Memory B cell (primary cell): ENCODE results near the gene SH2B3.
A peak's percentile ranks its signal among the peaks of the same experiment; 100 is the strongest.

Source experiments
- ATAC-seq: fragments of 150-1000 bp; cut with Tn5 transposase; 2 replicates; pipeline ENCODE4 v1.10.0; 2021; ENCODE audit warnings: low read depth, mild to moderate bottlenecking, moderate library complexity
- DNase-seq, 2 donors: peaks; one replicate each; pipeline ENCODE4 v3.0.0; 2022; ENCODE audit warnings: low spot score in 2 of 2
- H3K27ac Mint-ChIP-seq: one replicate; pipeline ENCODE4 v1.8.0; 2022; ENCODE audit warnings: mild to moderate bottlenecking, moderate library complexity, mixed read lengths
- H3K27me3 Mint-ChIP-seq: one replicate; pipeline ENCODE4 v1.8.0; 2022; ENCODE audit warnings: mixed read lengths
- H3K36me3 Mint-ChIP-seq: one replicate; pipeline ENCODE4 v1.8.0; 2022; ENCODE audit warnings: mild to moderate bottlenecking, mixed read lengths
- H3K4me1 Mint-ChIP-seq: one replicate; pipeline ENCODE4 v1.8.0; 2022; ENCODE audit warnings: mixed read lengths
- H3K4me3 Mint-ChIP-seq: one replicate; pipeline ENCODE4 v1.8.0; 2022; ENCODE audit warnings: mild to moderate bottlenecking, moderate library complexity, mixed read lengths
- H3K9me3 Mint-ChIP-seq: one replicate; pipeline ENCODE4 v1.8.0; 2022; ENCODE audit warnings: mixed read lengths

SH2B3 gene

DNA sequence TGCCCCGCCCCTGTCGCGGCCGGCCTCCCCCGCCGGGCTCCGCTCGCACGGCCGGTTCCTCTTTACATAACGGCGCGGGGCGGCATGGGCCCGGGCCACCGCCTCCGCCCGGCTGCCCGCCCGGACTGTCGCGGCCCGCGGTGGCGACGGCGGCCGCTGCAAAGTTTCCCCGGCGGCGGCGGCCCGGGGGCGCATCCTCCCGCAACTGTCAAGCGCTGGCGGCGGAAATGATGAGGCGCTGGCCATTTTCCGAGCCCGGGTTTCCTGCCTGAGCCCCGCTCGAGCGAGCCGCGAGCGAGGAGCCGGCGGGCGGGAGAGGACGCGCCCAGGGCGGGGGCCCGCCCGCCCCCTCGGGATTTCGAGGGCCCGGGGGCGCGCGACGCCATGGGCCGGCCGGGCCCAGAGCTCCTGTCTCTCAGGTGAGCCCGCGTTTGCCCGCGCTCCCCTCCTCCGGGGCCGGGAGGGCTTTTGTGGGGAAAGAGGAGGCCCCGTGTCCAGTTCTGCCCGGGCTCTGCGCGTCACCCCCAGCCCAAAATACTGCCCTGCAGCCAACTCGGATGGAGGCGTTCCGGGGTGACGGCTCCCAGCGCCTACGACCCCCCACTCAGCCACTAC lies at the start of gene SH2B3:
SH2B3 (plus strand) TSS at position 65 of the 615 bp plus-strand sequence. CDS start 12,223 bp downstream, outside the sequence.
- Mint-ChIP-seq H3K4me1 (peaks cover 48% of the 10 kb centered on the region), H3K27me3 (no peaks in the 10 kb centered on the region), H3K4me3 (peak within 1 kb of the TSS; percentile 97), H3K36me3 (no peaks in the 10 kb centered on the region), H3K27ac (peak within 1 kb of the TSS; percentile 99), H3K9me3 (no peaks in the 10 kb centered on the region)
- DNase-seq (no peak), ATAC-seq (peak; percentile 10)

DNA sequence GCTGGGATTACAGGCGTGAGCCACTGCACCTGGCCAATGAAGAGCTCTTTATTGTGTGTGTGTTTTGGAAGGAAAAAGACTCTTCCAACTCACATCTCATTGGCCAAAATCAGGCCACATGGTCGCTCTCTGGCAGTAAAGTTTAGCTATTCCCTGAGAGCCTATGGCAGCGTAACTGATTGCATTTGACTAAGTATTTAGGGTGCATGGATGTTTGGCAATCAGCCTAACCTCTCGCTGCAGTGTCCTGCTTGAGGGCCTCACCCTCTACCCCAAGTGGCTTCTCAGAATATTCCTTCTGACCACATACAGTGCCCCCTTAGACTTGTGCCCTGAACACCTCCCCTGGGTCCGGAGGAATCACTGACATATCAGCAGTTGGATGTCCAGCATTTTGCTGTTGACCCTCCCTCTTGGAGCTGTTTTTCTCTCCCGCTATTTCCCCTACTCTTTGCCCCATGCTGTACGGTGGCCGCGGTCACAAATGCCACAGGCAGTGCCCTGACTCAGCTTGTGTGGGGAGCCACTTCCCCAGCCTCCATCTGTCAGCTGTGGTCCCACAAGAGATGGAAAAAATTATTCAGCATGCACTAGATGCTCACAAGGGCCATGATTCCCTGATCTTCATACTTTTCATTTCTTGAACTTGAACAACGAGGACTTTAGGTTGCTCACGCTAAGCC lies 46.4 kb upstream of the SH2B3 start:
- DNase-seq: no peak
- peaks cover 30% of the 10 kb centered on the region for H3K4me1 Mint-ChIP-seq
- peaks cover 5% of the 10 kb centered on the region for H3K27me3 Mint-ChIP-seq
- no peak for ATAC-seq
- H3K9me3 Mint-ChIP-seq: no peaks in the 10 kb centered on the region
- peaks cover 6% of the 10 kb centered on the region for H3K36me3 Mint-ChIP-seq
- H3K27ac Mint-ChIP-seq: no peak overlapping the region
- no peak overlapping the region for H3K4me3 Mint-ChIP-seq

DNA sequence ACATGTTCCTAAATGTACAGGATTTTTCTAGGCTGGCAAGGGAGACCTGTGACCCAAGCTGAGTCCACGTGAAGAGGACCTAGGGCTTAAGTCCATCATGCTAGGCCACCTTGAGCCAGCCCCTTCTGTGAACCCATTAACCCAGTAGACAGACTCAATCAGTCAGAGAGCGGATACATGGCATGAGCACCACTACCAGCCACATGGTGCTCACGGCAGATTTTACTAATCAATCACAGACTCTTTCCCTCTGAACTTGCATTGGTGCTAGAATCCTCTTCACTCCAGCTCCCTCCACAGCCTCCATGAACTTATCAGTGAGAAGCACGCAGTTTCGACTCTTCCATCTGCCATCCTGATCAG lies 45.8 kb upstream of the SH2B3 start:
- Mint-ChIP-seq H3K9me3 (no peaks in the 10 kb centered on the region), H3K4me1 (peaks cover 28% of the 10 kb centered on the region), H3K27ac (no peak overlapping the region), H3K36me3 (peaks cover 6% of the 10 kb centered on the region), H3K4me3 (no peak overlapping the region), H3K27me3 (peaks cover 5% of the 10 kb centered on the region)
- no peak for ATAC-seq
- DNase-seq: no peak

GRCh38 chr12:111360325-111360930 lies 45.3 kb upstream of the SH2B3 start:
- Mint-ChIP-seq H3K27me3 (peaks cover 5% of the 10 kb centered on the region), H3K4me3 (peak overlapping the region; percentile 55), H3K27ac (peak overlapping the region; percentile 72), H3K4me1 (peaks cover 24% of the 10 kb centered on the region), H3K9me3 (no peaks in the 10 kb centered on the region), H3K36me3 (peaks cover 6% of the 10 kb centered on the region)
- ATAC-seq (no peak), DNase-seq (no peak)

DNA sequence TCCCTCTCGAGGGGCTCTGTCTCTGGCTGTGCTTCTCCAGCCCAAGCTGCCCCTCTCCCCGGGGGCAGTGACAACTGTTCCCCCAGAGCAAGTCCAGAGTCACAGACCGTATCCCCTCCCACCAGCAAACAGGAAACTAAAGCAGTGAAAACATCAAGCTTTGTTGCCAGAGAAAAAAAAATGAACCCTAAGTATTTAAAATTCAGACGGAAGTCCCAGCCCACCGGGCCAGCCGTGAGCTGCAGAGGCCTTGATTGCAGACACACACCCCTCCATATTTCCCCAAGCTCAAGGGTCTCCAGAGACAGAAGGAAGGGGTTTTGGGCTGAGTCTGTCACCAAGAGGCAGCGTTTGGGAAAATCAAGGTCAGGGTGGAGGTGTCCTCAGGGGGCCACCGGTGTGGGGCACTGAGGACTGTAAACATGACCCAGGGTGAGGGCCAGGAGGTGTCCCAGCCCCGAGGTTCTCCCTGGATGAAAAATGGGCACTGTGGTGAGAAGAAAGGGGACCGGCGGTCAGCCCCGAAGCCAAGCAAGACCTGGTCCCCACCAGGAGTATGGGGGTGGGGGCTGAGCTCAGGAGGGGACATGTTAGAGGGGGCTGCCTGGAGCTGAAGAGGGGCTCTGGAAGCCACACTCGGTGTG lies 44.5 kb upstream of the SH2B3 start:
- Mint-ChIP-seq H3K36me3 (peaks cover 9% of the 10 kb centered on the region), H3K4me1 (peaks cover 20% of the 10 kb centered on the region), H3K9me3 (no peaks in the 10 kb centered on the region), H3K27me3 (peaks cover 5% of the 10 kb centered on the region), H3K4me3 (peak overlapping the region; percentile 55), H3K27ac (peak overlapping the region; percentile 72)
- ATAC-seq (no peak), DNase-seq (no peak)

DNA sequence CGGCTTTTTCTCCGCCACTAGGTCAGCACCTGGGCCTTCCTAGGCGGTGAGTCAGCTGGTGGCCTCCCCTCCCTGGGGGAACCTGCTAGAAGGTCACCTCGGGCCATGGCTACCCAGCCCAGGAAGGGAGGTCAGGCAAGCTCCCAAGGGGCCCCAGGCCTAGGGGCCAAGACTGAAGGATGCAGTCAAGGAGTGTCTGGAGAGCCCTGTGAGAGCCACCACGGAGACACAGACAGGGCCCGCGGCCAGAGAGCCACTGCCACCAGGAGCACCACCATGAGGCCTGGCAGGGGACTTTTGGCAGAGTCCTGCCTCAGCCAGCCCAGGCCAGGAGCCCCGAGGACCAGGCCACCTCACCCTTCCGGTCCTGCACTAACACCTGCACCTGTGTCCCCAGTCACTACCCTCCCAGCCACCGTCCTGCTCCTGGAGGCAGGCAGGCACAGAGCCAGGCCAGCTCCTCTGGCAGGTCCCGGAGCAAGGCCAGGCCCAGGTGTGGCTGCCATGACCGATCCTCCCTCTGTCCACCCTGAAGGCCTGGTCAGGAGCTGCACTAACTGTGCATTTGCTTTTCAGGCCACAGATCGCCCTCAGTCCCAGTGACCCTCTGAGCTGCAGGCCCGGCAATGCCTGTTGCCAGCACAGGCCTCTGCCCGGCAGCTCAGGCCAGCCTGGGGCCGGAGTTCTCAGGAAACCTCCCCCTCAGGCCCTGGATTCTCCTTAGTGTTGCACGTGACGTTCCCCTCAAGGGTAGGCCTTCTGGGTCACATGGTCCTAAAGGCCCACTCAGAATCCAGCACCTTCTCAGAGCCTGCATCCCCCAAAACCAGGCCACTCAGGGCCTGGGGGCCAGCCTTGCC lies 43.8 kb upstream of the SH2B3 start:
- Mint-ChIP-seq H3K27me3 (peaks cover 5% of the 10 kb centered on the region), H3K4me1 (peaks cover 19% of the 10 kb centered on the region), H3K36me3 (peaks cover 9% of the 10 kb centered on the region), H3K27ac (no peak overlapping the region), H3K9me3 (no peaks in the 10 kb centered on the region), H3K4me3 (no peak overlapping the region)
- ATAC-seq: no peak
- DNase-seq: no peak

DNA sequence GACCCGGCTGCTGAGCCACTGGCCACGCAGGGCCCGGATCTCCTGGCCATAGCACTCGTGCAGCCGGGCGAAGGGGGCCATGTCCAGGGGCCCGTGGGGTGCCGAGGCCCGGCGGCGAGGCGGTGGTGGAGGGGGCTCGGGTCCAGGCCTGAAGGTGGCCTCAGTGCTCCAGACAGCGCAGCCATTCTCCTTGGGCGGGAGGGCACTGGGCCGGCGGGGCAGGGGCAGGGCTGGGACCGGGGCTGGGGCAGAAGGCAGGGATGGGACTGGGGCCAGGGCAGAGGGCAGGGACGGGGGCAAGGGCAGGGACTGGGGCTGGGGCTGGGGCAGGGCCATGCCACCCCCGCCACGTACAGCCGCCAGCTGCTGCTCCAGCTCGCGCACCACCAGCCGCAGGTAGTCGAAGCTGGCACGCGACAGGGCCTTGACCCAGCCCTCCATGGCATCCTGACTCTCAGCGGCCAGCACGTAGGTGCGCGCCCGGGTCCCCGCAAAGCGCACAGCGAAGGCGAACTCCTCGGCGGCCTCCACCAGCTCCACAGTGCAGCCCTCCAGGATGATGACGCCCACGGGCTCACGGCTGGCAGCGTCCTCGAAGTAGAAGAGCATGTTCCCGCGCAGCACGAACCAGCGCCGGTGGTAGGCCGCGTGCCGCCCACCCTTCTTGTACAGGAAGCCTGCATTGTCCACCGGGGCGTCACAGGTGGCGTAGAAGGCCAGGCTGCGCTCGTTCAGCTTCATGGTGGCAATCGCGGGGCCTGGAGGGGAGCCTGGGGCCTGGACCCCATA lies 42.8 kb upstream of the SH2B3 start:
- Mint-ChIP-seq H3K36me3 (peaks cover 9% of the 10 kb centered on the region), H3K4me3 (no peak overlapping the region), H3K9me3 (no peaks in the 10 kb centered on the region), H3K4me1 (peaks cover 26% of the 10 kb centered on the region), H3K27ac (no peak overlapping the region), H3K27me3 (peaks cover 5% of the 10 kb centered on the region)
- ATAC-seq (no peak), DNase-seq (no peak)

- ATAC-seq: no peak
- Mint-ChIP-seq H3K4me3 (no peak overlapping the region), H3K27ac (no peak overlapping the region), H3K4me1 (peaks cover 26% of the 10 kb centered on the region), H3K27me3 (peaks cover 5% of the 10 kb centered on the region), H3K9me3 (no peaks in the 10 kb centered on the region), H3K36me3 (peaks cover 9% of the 10 kb centered on the region)
- DNase-seq: no peak
Observed at GRCh38 chr12:111363578-111363977, 42.1 kb upstream of the SH2B3 start.

- H3K4me1 Mint-ChIP-seq: peaks cover 15% of the 10 kb centered on the region
- peaks cover 2% of the 10 kb centered on the region for H3K27me3 Mint-ChIP-seq
- H3K36me3 Mint-ChIP-seq: peaks cover 9% of the 10 kb centered on the region
- no peak for ATAC-seq
- H3K27ac Mint-ChIP-seq: no peak overlapping the region
- no peaks in the 10 kb centered on the region for H3K9me3 Mint-ChIP-seq
- no peak overlapping the region for H3K4me3 Mint-ChIP-seq
- no peak for DNase-seq
Observed at GRCh38 chr12:111366075-111366474, 39.6 kb upstream of the SH2B3 start.

DNA sequence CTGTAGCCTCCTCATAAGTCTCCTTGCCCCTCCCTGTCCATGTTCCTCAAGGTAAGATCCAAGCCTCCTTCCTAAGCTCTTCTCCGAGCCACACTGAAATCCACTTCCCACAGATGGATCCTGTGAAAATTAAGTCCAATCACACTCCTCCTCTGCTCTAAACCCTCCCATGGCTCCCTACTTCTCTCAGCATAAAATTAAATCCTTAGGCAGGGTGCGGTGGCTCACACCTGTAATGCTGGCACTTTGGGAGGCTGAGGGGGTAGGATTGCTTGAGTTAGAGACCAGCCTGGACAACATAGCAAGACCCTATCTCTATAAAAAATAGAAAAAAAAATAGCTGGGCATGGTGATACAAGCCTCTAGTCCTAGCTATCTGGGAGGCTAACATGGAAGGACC lies 39.1 kb upstream of the SH2B3 start:
- H3K27me3 Mint-ChIP-seq: peaks cover 2% of the 10 kb centered on the region
- H3K27ac Mint-ChIP-seq: no peak overlapping the region
- ATAC-seq (no peak), DNase-seq (no peak)
- no peaks in the 10 kb centered on the region for H3K9me3 Mint-ChIP-seq
- H3K4me3 Mint-ChIP-seq: no peak overlapping the region
- H3K36me3 Mint-ChIP-seq: peaks cover 9% of the 10 kb centered on the region
- H3K4me1 Mint-ChIP-seq: peaks cover 12% of the 10 kb centered on the region

- H3K4me3 Mint-ChIP-seq: peak overlapping the region; percentile 80
- DNase-seq (no peak), ATAC-seq (no peak)
- H3K36me3 Mint-ChIP-seq: peaks cover 2% of the 10 kb centered on the region
- H3K9me3 Mint-ChIP-seq: no peaks in the 10 kb centered on the region
- peaks cover 2% of the 10 kb centered on the region for H3K27me3 Mint-ChIP-seq
- H3K27ac Mint-ChIP-seq: no peak overlapping the region
- H3K4me1 Mint-ChIP-seq: peaks cover 12% of the 10 kb centered on the region
Observed at GRCh38 chr12:111367661-111368221, 38.0 kb upstream of the SH2B3 start.

GRCh38 chr12:111368291-111368787 lies 37.4 kb upstream of the SH2B3 start:
- peaks cover 2% of the 10 kb centered on the region for H3K36me3 Mint-ChIP-seq
- no peaks in the 10 kb centered on the region for H3K9me3 Mint-ChIP-seq
- H3K4me1 Mint-ChIP-seq: peaks cover 12% of the 10 kb centered on the region
- H3K27me3 Mint-ChIP-seq: peaks cover 5% of the 10 kb centered on the region
- DNase-seq: peak in 1 of 2 donors; percentile 41
- ATAC-seq: peak; percentile 31
- peak overlapping the region; percentile 80 for H3K4me3 Mint-ChIP-seq
- H3K27ac Mint-ChIP-seq: no peak overlapping the region
